ENCODE data around the gene SNCAIP.
"Not testable (repeated sequence)": the region's sequence is repeated elsewhere in the genome, so short reads cannot be mapped to it uniquely, and the experiment has no call there.

SNCAIP gene

GRCh38 chr5:122330881-122331280, 18.8 kb downstream of the SNCAIP start:
- H3K27ac Mint-ChIP-seq = no peak overlapping the region
- H3K4me3 Mint-ChIP-seq = no peak overlapping the region
- H3K9me3 Mint-ChIP-seq = no peaks in the 10 kb centered on the region
- H3K27me3 Mint-ChIP-seq (ENCODE audit: low read depth) = no peaks in the 10 kb centered on the region
- H3K36me3 Mint-ChIP-seq (ENCODE audit: low read depth) = no peaks in the 10 kb centered on the region
- no peaks in the 10 kb centered on the region for H3K4me1 Mint-ChIP-seq (ENCODE audit: low read depth)
- DNase-seq (ENCODE audit: low spot score) = no peak

GRCh38 chr5:122332599-122333555, 20.8 kb downstream of the SNCAIP start:
- H3K27ac Mint-ChIP-seq = no peak overlapping the region
- no peak overlapping the region for H3K4me3 Mint-ChIP-seq
- no peaks in the 10 kb centered on the region for H3K4me1 Mint-ChIP-seq (ENCODE audit: low read depth)
- no peak for DNase-seq (ENCODE audit: low spot score)
- no peaks in the 10 kb centered on the region for H3K9me3 Mint-ChIP-seq
- no peaks in the 10 kb centered on the region for H3K36me3 Mint-ChIP-seq (ENCODE audit: low read depth)
- H3K27me3 Mint-ChIP-seq (ENCODE audit: low read depth) = no peaks in the 10 kb centered on the region

GRCh38 chr5:122333564-122333963, 21.5 kb downstream of the SNCAIP start:
- no peaks in the 10 kb centered on the region for H3K9me3 Mint-ChIP-seq
- H3K36me3 Mint-ChIP-seq (ENCODE audit: low read depth) = no peaks in the 10 kb centered on the region
- H3K27me3 Mint-ChIP-seq (ENCODE audit: low read depth) = no peaks in the 10 kb centered on the region
- DNase-seq (ENCODE audit: low spot score) = no peak
- no peaks in the 10 kb centered on the region for H3K4me1 Mint-ChIP-seq (ENCODE audit: low read depth)
- no peak overlapping the region for H3K27ac Mint-ChIP-seq
- no peak overlapping the region for H3K4me3 Mint-ChIP-seq

GRCh38 chr5:122339591-122339990, 27.6 kb downstream of the SNCAIP start:
- Mint-ChIP-seq H3K4me1 (ENCODE audit: low read depth) (no peaks in the 10 kb centered on the region), H3K27ac (no peak overlapping the region), H3K9me3 (no peaks in the 10 kb centered on the region), H3K27me3 (ENCODE audit: low read depth) (no peaks in the 10 kb centered on the region), H3K4me3 (no peak overlapping the region), H3K36me3 (ENCODE audit: low read depth) (no peaks in the 10 kb centered on the region)
- no peak for DNase-seq (ENCODE audit: low spot score)

GRCh38 chr5:122341087-122341486, 29.1 kb downstream of the SNCAIP start:
- Mint-ChIP-seq H3K4me1 (ENCODE audit: low read depth) (no peaks in the 10 kb centered on the region), H3K27ac (no peak overlapping the region), H3K4me3 (no peak overlapping the region), H3K27me3 (ENCODE audit: low read depth) (no peaks in the 10 kb centered on the region), H3K9me3 (no peaks in the 10 kb centered on the region), H3K36me3 (ENCODE audit: low read depth) (no peaks in the 10 kb centered on the region)
- DNase-seq (ENCODE audit: low spot score) = no peak

- no peak overlapping the region for H3K4me3 Mint-ChIP-seq
- no peak for DNase-seq (ENCODE audit: low spot score)
- H3K4me1 Mint-ChIP-seq (ENCODE audit: low read depth) = no peaks in the 10 kb centered on the region
- no peaks in the 10 kb centered on the region for H3K9me3 Mint-ChIP-seq
- H3K27me3 Mint-ChIP-seq (ENCODE audit: low read depth) = no peaks in the 10 kb centered on the region
- H3K27ac Mint-ChIP-seq = no peak overlapping the region
- no peaks in the 10 kb centered on the region for H3K36me3 Mint-ChIP-seq (ENCODE audit: low read depth)
These were observed 30.2 kb downstream of the SNCAIP start for GRCh38 chr5:122342256-122342655.

GRCh38 chr5:122346897-122347581, 35.0 kb downstream of the SNCAIP start:
- no peak overlapping the region for H3K4me3 Mint-ChIP-seq
- H3K4me1 Mint-ChIP-seq (ENCODE audit: low read depth) = no peaks in the 10 kb centered on the region
- no peaks in the 10 kb centered on the region for H3K9me3 Mint-ChIP-seq
- H3K27ac Mint-ChIP-seq = no peak overlapping the region
- no peaks in the 10 kb centered on the region for H3K27me3 Mint-ChIP-seq (ENCODE audit: low read depth)
- H3K36me3 Mint-ChIP-seq (ENCODE audit: low read depth) = no peaks in the 10 kb centered on the region
- DNase-seq (ENCODE audit: low spot score) = no peak

- Mint-ChIP-seq H3K4me1 (ENCODE audit: low read depth) (no peaks in the 10 kb centered on the region), H3K36me3 (ENCODE audit: low read depth) (no peaks in the 10 kb centered on the region), H3K27ac (no peak overlapping the region), H3K4me3 (no peak overlapping the region), H3K9me3 (no peaks in the 10 kb centered on the region), H3K27me3 (ENCODE audit: low read depth) (no peaks in the 10 kb centered on the region)
- DNase-seq (ENCODE audit: low spot score) = no peak
These were observed 38.5 kb downstream of the SNCAIP start for GRCh38 chr5:122350496-122350895.

- Mint-ChIP-seq H3K4me1 (ENCODE audit: low read depth) (no peaks in the 10 kb centered on the region), H3K4me3 (no peak overlapping the region), H3K36me3 (ENCODE audit: low read depth) (no peaks in the 10 kb centered on the region), H3K9me3 (no peaks in the 10 kb centered on the region), H3K27ac (no peak overlapping the region), H3K27me3 (ENCODE audit: low read depth) (no peaks in the 10 kb centered on the region)
- no peak for DNase-seq (ENCODE audit: low spot score)
These were observed 39.5 kb downstream of the SNCAIP start for GRCh38 chr5:122351416-122352157.

- DNase-seq (ENCODE audit: low spot score) = no peak
These were observed 40.3 kb downstream of the SNCAIP start for GRCh38 chr5:122352331-122352730.

GRCh38 chr5:122353361-122353760, 41.3 kb downstream of the SNCAIP start:
- not testable (repeated sequence) for H3K4me1 Mint-ChIP-seq (ENCODE audit: low read depth); H3K27me3 Mint-ChIP-seq (ENCODE audit: low read depth); H3K4me3 Mint-ChIP-seq; H3K36me3 Mint-ChIP-seq (ENCODE audit: low read depth); DNase-seq (ENCODE audit: low spot score); H3K27ac Mint-ChIP-seq; H3K9me3 Mint-ChIP-seq

More at GRCh38 chr5:122352331-122352730, 40.3 kb downstream of the SNCAIP start:
- H3K36me3 Mint-ChIP-seq (ENCODE audit: low read depth) = no peaks in the 10 kb centered on the region
- H3K27me3 Mint-ChIP-seq (ENCODE audit: low read depth) = no peaks in the 10 kb centered on the region
- no peak overlapping the region for H3K27ac Mint-ChIP-seq
- no peaks in the 10 kb centered on the region for H3K4me1 Mint-ChIP-seq (ENCODE audit: low read depth)
- no peak overlapping the region for H3K4me3 Mint-ChIP-seq
- no peaks in the 10 kb centered on the region for H3K9me3 Mint-ChIP-seq

- H3K27me3 Mint-ChIP-seq (ENCODE audit: low read depth) = no peaks in the 10 kb centered on the region
- no peaks in the 10 kb centered on the region for H3K9me3 Mint-ChIP-seq
- no peaks in the 10 kb centered on the region for H3K4me1 Mint-ChIP-seq (ENCODE audit: low read depth)
- no peak for DNase-seq (ENCODE audit: low spot score)
- H3K4me3 Mint-ChIP-seq = no peak overlapping the region
- no peaks in the 10 kb centered on the region for H3K36me3 Mint-ChIP-seq (ENCODE audit: low read depth)
- H3K27ac Mint-ChIP-seq = no peak overlapping the region
These were observed 42.3 kb downstream of the SNCAIP start for GRCh38 chr5:122354293-122354692.

- no peaks in the 10 kb centered on the region for H3K27me3 Mint-ChIP-seq (ENCODE audit: low read depth)
- no peaks in the 10 kb centered on the region for H3K36me3 Mint-ChIP-seq (ENCODE audit: low read depth)
- no peak overlapping the region for H3K27ac Mint-ChIP-seq
- H3K9me3 Mint-ChIP-seq = no peaks in the 10 kb centered on the region
- no peaks in the 10 kb centered on the region for H3K4me1 Mint-ChIP-seq (ENCODE audit: low read depth)
- no peak overlapping the region for H3K4me3 Mint-ChIP-seq
- no peak for DNase-seq (ENCODE audit: low spot score)
These were observed 43.3 kb downstream of the SNCAIP start for GRCh38 chr5:122355324-122355723.

- DNase-seq (ENCODE audit: low spot score) = no peak
- Mint-ChIP-seq H3K27me3 (ENCODE audit: low read depth) (no peaks in the 10 kb centered on the region), H3K9me3 (no peaks in the 10 kb centered on the region), H3K36me3 (ENCODE audit: low read depth) (no peaks in the 10 kb centered on the region), H3K4me1 (ENCODE audit: low read depth) (no peaks in the 10 kb centered on the region), H3K27ac (no peak overlapping the region), H3K4me3 (no peak overlapping the region)
These were observed 44.8 kb downstream of the SNCAIP start for GRCh38 chr5:122356855-122357254.

All from T-helper 2 cell treated with Interferon-gamma antibody and Interleukin-4, amounts not matched to agents 5 μg/mL and 100 μg/mL, for 36 hours (primary cell).